Measurements from ENCODE around the gene DCUN1D2. TPM values are rescaled to one million over a fixed set of nuclear protein-coding genes. Genes with fewer than 3 reads are reported as not detected.
"Not testable (repeated sequence)": the region's sequence is repeated elsewhere in the genome, so short reads cannot be mapped to it uniquely, and the experiment has no call there.

Gene DCUN1D2
- total RNA-seq, 2 donors from 2014 or later: 12.2 to 14.5 TPM

- DNase-seq (no peak), ATAC-seq (no peak)
- H3K4me1 ChIP-seq: no peaks in the 10 kb centered on the region
- no peak overlapping the region for H3K4me3 ChIP-seq
- peaks cover 0 to 7% of the 10 kb centered on the region in 2 donors for H3K36me3 ChIP-seq (replicated peaks in 1 of 2; ENCODE audit: insufficient read depth in 1 of 2, low read depth in 2 of 2)
- intact Hi-C loops (cut with DNase I): no loop called here
- no peaks in the 10 kb centered on the region for H3K27me3 ChIP-seq
- no peak overlapping the region for H3K27ac ChIP-seq
- TF ChIP-seq CTCF (IDR thresholded peaks at IDR 0.05) (no peak), POLR2A (IDR thresholded peaks at IDR 0.05) (no peak)
- 93 to 97% methylated on average over 10 of the region's 10 CpGs for WGBS, 2 donors
- H3K9me3 ChIP-seq: no peaks in the 10 kb centered on the region
Observed at GRCh38 chr13:113528813-113529180, 38.3 kb upstream of the DCUN1D2 start.

- Histone ChIP-seq H3K9me3 (no peaks in the 10 kb centered on the region), H3K27me3 (no peaks in the 10 kb centered on the region), H3K4me3 (no peak overlapping the region), H3K36me3 (replicated peaks in 1 of 2; ENCODE audit: insufficient read depth in 1 of 2, low read depth in 2 of 2) (peaks cover 0 to 7% of the 10 kb centered on the region in 2 donors), H3K27ac (no peak overlapping the region), H3K4me1 (no peaks in the 10 kb centered on the region)
- no peak for TF ChIP-seq CTCF (IDR thresholded peaks at IDR 0.05)
- TF ChIP-seq POLR2A (IDR thresholded peaks at IDR 0.05): no peak
- intact Hi-C loops (cut with DNase I): no loop called here
- WGBS, 2 donors: 83 to 88% methylated on average over 17 to 18 of the region's 18 CpGs
- no peak for DNase-seq
- no peak for ATAC-seq
Observed at GRCh38 chr13:113528101-113528812, 37.7 kb upstream of the DCUN1D2 start.

GRCh38 chr13:113527272-113527958 lies 36.9 kb upstream of the DCUN1D2 start:
- Histone ChIP-seq H3K9me3 (no peaks in the 10 kb centered on the region), H3K27me3 (no peaks in the 10 kb centered on the region), H3K4me1 (no peaks in the 10 kb centered on the region), H3K4me3 (no peak overlapping the region), H3K27ac (no peak overlapping the region), H3K36me3 (replicated peaks in 1 of 2; ENCODE audit: insufficient read depth in 1 of 2, low read depth in 2 of 2) (peaks cover 0 to 7% of the 10 kb centered on the region in 2 donors)
- TF ChIP-seq POLR2A (IDR thresholded peaks at IDR 0.05): no peak
- no peak for TF ChIP-seq CTCF (IDR thresholded peaks at IDR 0.05)
- ATAC-seq (no peak), DNase-seq (no peak)
- WGBS, 2 donors: 79 to 89% methylated on average over 19 of the region's 19 CpGs
- intact Hi-C loops (cut with DNase I): no loop called here

- no peak for ATAC-seq
- peaks cover 0 to 4% of the 10 kb centered on the region in 2 donors for H3K36me3 ChIP-seq (replicated peaks in 1 of 2; ENCODE audit: insufficient read depth in 1 of 2, low read depth in 2 of 2)
- H3K4me3 ChIP-seq: no peak overlapping the region
- no peaks in the 10 kb centered on the region for H3K27me3 ChIP-seq
- intact Hi-C loops (cut with DNase I): no loop called here
- 87% methylated on average over 12 of the region's 12 CpGs for WGBS, 2 donors
- no peaks in the 10 kb centered on the region for H3K9me3 ChIP-seq
- H3K27ac ChIP-seq: no peak overlapping the region
- DNase-seq: no peak
- no peaks in the 10 kb centered on the region for H3K4me1 ChIP-seq
- no peak for TF ChIP-seq CTCF (IDR thresholded peaks at IDR 0.05)
Observed at GRCh38 chr13:113526466-113527220, 36.1 kb upstream of the DCUN1D2 start.

- H3K27ac ChIP-seq; DNase-seq; H3K27me3 ChIP-seq; H3K9me3 ChIP-seq; H3K4me1 ChIP-seq; ATAC-seq; intact Hi-C loops (cut with DNase I); H3K4me3 ChIP-seq; H3K36me3 ChIP-seq (replicated peaks in 1 of 2; ENCODE audit: insufficient read depth in 1 of 2, low read depth in 2 of 2): not testable (repeated sequence)
- WGBS, 2 donors: 87 to 97% methylated on average over 13 of the region's 13 CpGs
Observed at GRCh38 chr13:113522438-113522837, 31.9 kb upstream of the DCUN1D2 start.
